Panc1 (cell line): Measurements from ENCODE around the gene OR2V2.

ENCODE experiments used
- CTCF ChIP-seq: fragments of 450-650 bp; IDR thresholded peaks from 2 replicates; pipeline ENCODE4 v1.5.1; 2017; ENCODE audit warnings: mild to moderate bottlenecking
- POLR2AphosphoS5 ChIP-seq: IDR thresholded peaks from 2 replicates; pipeline ENCODE4 v1.6.1; 2012; ENCODE audit warnings: mild to moderate bottlenecking, low read depth, low read length, moderate library complexity
- SIN3A ChIP-seq: IDR thresholded peaks from 2 replicates; pipeline ENCODE4 v1.6.1; 2012; ENCODE audit warnings: low read depth, mild to moderate bottlenecking, low read length, moderate library complexity, borderline replicate concordance; ENCODE audit not compliant: insufficient read depth

GRCh38 chr5:181170237-181170825 lies 22.9 kb downstream of the OR2V2 start:
- TF ChIP-seq SIN3A (no peak), CTCF (no peak), POLR2AphosphoS5 (no peak)
